ENCODE data around the gene SLC16A11. TPM values are rescaled to one million over a fixed set of nuclear protein-coding genes. Genes with fewer than 3 reads are reported as not detected.

Gene SLC16A11
- total and polyA plus RNA-seq, 2 experiments from 2014 or later = 0.93 to 2.4 TPM

- peak overlapping the region; percentile 81 for H3K4me2 ChIP-seq
- H2AFZ ChIP-seq = peak overlapping the region; percentile 94
- H3K9me3 ChIP-seq (ENCODE audit: low read depth) = no peaks in the 10 kb centered on the region
- H3K27ac ChIP-seq = no peak overlapping the region
- DNase-seq (ENCODE audit: low spot score) = peak; percentile 49
- no peak overlapping the region for H3K4me3 ChIP-seq
- H3K36me3 ChIP-seq (replicated peaks; ENCODE audit: insufficient read depth, low read depth) = no peaks in the 10 kb centered on the region
- TF ChIP-seq EZH2phosphoT487 (IDR thresholded peaks at IDR 0.05; ENCODE audit: low read depth, severe bottlenecking, unreplicated experiment) = no peak
- TF ChIP-seq CTCF (IDR thresholded peaks at IDR 0.05; ENCODE audit: poor library complexity) = no peak
- TF ChIP-seq EZH2 (IDR thresholded peaks at IDR 0.05; ENCODE audit: borderline replicate concordance) = no peak
- H3K79me2 ChIP-seq = no peaks in the 10 kb centered on the region
- WGBS (ENCODE audit: low lambda C conversion rate, missing lambda C conversion rate) = 35% methylated on average over 8 of the region's 16 CpGs
- no peaks in the 10 kb centered on the region for H4K20me1 ChIP-seq (ENCODE audit: insufficient read depth, poor library complexity, severe bottlenecking)
- H3K9me2 ChIP-seq (replicated peaks; ENCODE audit: insufficient read depth) = no peaks in the 10 kb centered on the region
- peaks cover 15% of the 10 kb centered on the region for H3K27me3 ChIP-seq
- peaks cover 15% of the 10 kb centered on the region for H3K4me1 ChIP-seq (ENCODE audit: insufficient read depth)
These were observed 23.9 kb downstream of the SLC16A11 start for GRCh38 chr17:7019839-7020519.

GRCh38 chr17:7019367-7019766 is 24.5 kb downstream of the SLC16A11 start:
- Histone ChIP-seq H3K27ac (no peak overlapping the region), H4K20me1 (ENCODE audit: insufficient read depth, poor library complexity, severe bottlenecking) (no peaks in the 10 kb centered on the region), H3K9me3 (ENCODE audit: low read depth) (no peaks in the 10 kb centered on the region), H3K4me2 (peak overlapping the region; percentile 81), H3K27me3 (peaks cover 15% of the 10 kb centered on the region), H3K36me3 (replicated peaks; ENCODE audit: insufficient read depth, low read depth) (no peaks in the 10 kb centered on the region), H3K4me1 (ENCODE audit: insufficient read depth) (peaks cover 15% of the 10 kb centered on the region), H3K4me3 (no peak overlapping the region), H3K79me2 (no peaks in the 10 kb centered on the region), H2AFZ (no peak overlapping the region), H3K9me2 (replicated peaks; ENCODE audit: insufficient read depth) (no peaks in the 10 kb centered on the region)
- WGBS (ENCODE audit: low lambda C conversion rate, missing lambda C conversion rate) = 63% methylated on average over 10 of the region's 10 CpGs
- TF ChIP-seq EZH2 (IDR thresholded peaks at IDR 0.05; ENCODE audit: borderline replicate concordance) = no peak
- no peak for DNase-seq (ENCODE audit: low spot score)

- WGBS (ENCODE audit: low lambda C conversion rate, missing lambda C conversion rate) = 91% methylated on average over 10 of the region's 10 CpGs
- H3K4me1 ChIP-seq (ENCODE audit: insufficient read depth) = peaks cover 14% of the 10 kb centered on the region
- H3K4me3 ChIP-seq = no peak overlapping the region
- no peak for DNase-seq (ENCODE audit: low spot score)
- no peaks in the 10 kb centered on the region for H4K20me1 ChIP-seq (ENCODE audit: insufficient read depth, poor library complexity, severe bottlenecking)
- H3K9me3 ChIP-seq (ENCODE audit: low read depth) = no peaks in the 10 kb centered on the region
- TF ChIP-seq CTCF (IDR thresholded peaks at IDR 0.05; ENCODE audit: poor library complexity) (no peak), EZH2phosphoT487 (IDR thresholded peaks at IDR 0.05; ENCODE audit: low read depth, severe bottlenecking, unreplicated experiment) (no peak), EZH2 (IDR thresholded peaks at IDR 0.05; ENCODE audit: borderline replicate concordance) (no peak)
- H3K27me3 ChIP-seq = peaks cover 13% of the 10 kb centered on the region
- peaks cover 5% of the 10 kb centered on the region for H3K79me2 ChIP-seq
- H3K9me2 ChIP-seq (replicated peaks; ENCODE audit: insufficient read depth) = no peaks in the 10 kb centered on the region
- H3K36me3 ChIP-seq (replicated peaks; ENCODE audit: insufficient read depth, low read depth) = no peaks in the 10 kb centered on the region
- H3K27ac ChIP-seq = no peak overlapping the region
- H3K4me2 ChIP-seq = no peak overlapping the region
- H2AFZ ChIP-seq = no peak overlapping the region
These were observed 25.4 kb downstream of the SLC16A11 start for GRCh38 chr17:7018331-7018964.

GRCh38 chr17:7017827-7018200 is 26.1 kb downstream of the SLC16A11 start:
- Histone ChIP-seq H3K4me3 (no peak overlapping the region), H3K27ac (no peak overlapping the region), H3K79me2 (peaks cover 11% of the 10 kb centered on the region), H3K9me3 (ENCODE audit: low read depth) (no peaks in the 10 kb centered on the region), H2AFZ (no peak overlapping the region), H3K4me1 (ENCODE audit: insufficient read depth) (peaks cover 7% of the 10 kb centered on the region), H3K36me3 (replicated peaks; ENCODE audit: insufficient read depth, low read depth) (no peaks in the 10 kb centered on the region), H3K27me3 (peaks cover 7% of the 10 kb centered on the region), H3K9me2 (replicated peaks; ENCODE audit: insufficient read depth) (no peaks in the 10 kb centered on the region), H3K4me2 (no peak overlapping the region), H4K20me1 (ENCODE audit: insufficient read depth, poor library complexity, severe bottlenecking) (no peaks in the 10 kb centered on the region)
- DNase-seq (ENCODE audit: low spot score) = no peak
- no peak for TF ChIP-seq EZH2 (IDR thresholded peaks at IDR 0.05; ENCODE audit: borderline replicate concordance)
- no peak for TF ChIP-seq EZH2phosphoT487 (IDR thresholded peaks at IDR 0.05; ENCODE audit: low read depth, severe bottlenecking, unreplicated experiment)
- WGBS (ENCODE audit: low lambda C conversion rate, missing lambda C conversion rate) = 93% methylated on average over 12 of the region's 12 CpGs

All from hepatocyte (in vitro differentiated cells).